T-cell (primary cell): Measurements from ENCODE around the gene THBS1. TPM values are rescaled to one million over a fixed set of nuclear protein-coding genes. Genes with fewer than 3 reads are reported as not detected.

ENCODE experiments used
- ATAC-seq, 4 experiments: fragments of 200-7000 bp in 3 of 4; fragments of 150-1000 bp in 1 of 4; cut with Tn5 transposase; replicated peaks in 1 of 4; 1 replicate in 3 of 4; 2 replicates in 1 of 4; pipeline ENCODE4 v1.10.0; 2021; ENCODE audit warnings: moderate library complexity in 3 of 4, mild to moderate bottlenecking in 2 of 4, moderate number of reproducible peaks in 1 of 4
- CTCF ChIA-PET, 2 donors: fragments of 300-600 bp; sonication (Branson Sonifier 250); formaldehyde crosslinking; loops; one replicate each; lab custom pipeline; 2022; ENCODE audit warnings: antibody characterized with exemption in 2 of 2; lab: Charles Lee
- POLR2A ChIA-PET, 2 donors: fragments of 300-600 bp; sonication (Branson Sonifier 250); formaldehyde crosslinking; loops; one replicate each; lab custom pipeline; 2022; ENCODE audit warnings: antibody characterized with exemption in 2 of 2; lab: Charles Lee
- DNase-seq, 35 experiments: peaks; one replicate each; pipeline versions ENCODE4 v3.0.0 to v3.0.0-alpha.2; 2013 to 2023
- H3K27ac ChIP-seq: one replicate; pipeline ENCODE4 v1.5.1; 2013; ENCODE audit warnings: low read length
- H3K27me3 ChIP-seq, 2 experiments: replicated peaks in 1 of 2; 1 replicate in 1 of 2; 2 replicates in 1 of 2; pipeline versions ENCODE4 v1.6.1 to v1.7.0; 2013; ENCODE audit warnings: low read length in 1 of 2, mixed read lengths in 1 of 2; ENCODE audit not compliant: control insufficient read depth in 2 of 2, insufficient read depth in 2 of 2; ENCODE audit errors: extremely low read depth in 1 of 2
- H3K36me3 ChIP-seq, 2 donors: 1 replicate in 1 of 2; 2 replicates in 1 of 2; pipeline versions ENCODE4 v1.6.1 to v1.7.0; 2013; ENCODE audit warnings: low read length in 1 of 2; ENCODE audit not compliant: control insufficient read depth in 2 of 2, insufficient read depth in 1 of 2; ENCODE audit errors: extremely low read depth in 1 of 2
- H3K4me1 ChIP-seq, 2 experiments: 1 replicate in 1 of 2; 2 replicates in 1 of 2; pipeline versions ENCODE4 v1.6.1 to v1.7.0; 2013; ENCODE audit warnings: low read length in 2 of 2, mixed read lengths in 1 of 2; ENCODE audit not compliant: insufficient read depth in 2 of 2, control insufficient read depth in 1 of 2; ENCODE audit errors: extremely low read depth in 1 of 2
- H3K4me3 ChIP-seq, 2 donors: 1 replicate in 1 of 2; 2 replicates in 1 of 2; pipeline versions ENCODE4 v1.5.1 to v1.7.0; 2013; ENCODE audit warnings: mild to moderate bottlenecking in 2 of 2, low read length in 1 of 2, moderate library complexity in 1 of 2; ENCODE audit not compliant: control insufficient read depth in 1 of 2; ENCODE audit errors: extremely low read depth in 1 of 2
- H3K9me3 ChIP-seq: 2 replicates; pipeline ENCODE4 v1.7.0; 2013
- H3K27ac Mint-ChIP-seq, 2 donors: one replicate each; pipeline ENCODE4 v1.8.0; 2020 to 2021; ENCODE audit warnings: mild to moderate bottlenecking in 2 of 2, mixed read lengths in 2 of 2
- H3K27me3 Mint-ChIP-seq, 2 donors: one replicate each; pipeline ENCODE4 v1.8.0; 2021 to 2022; ENCODE audit warnings: mixed read lengths in 2 of 2
- H3K36me3 Mint-ChIP-seq: one replicate; pipeline ENCODE4 v1.8.0; 2021; ENCODE audit warnings: mixed read lengths
- H3K4me1 Mint-ChIP-seq, 3 donors: one replicate each; pipeline ENCODE4 v1.8.0; 2020 to 2022; ENCODE audit warnings: mixed read lengths in 3 of 3, mild to moderate bottlenecking in 1 of 3
- H3K4me3 Mint-ChIP-seq, 3 donors: one replicate each; pipeline ENCODE4 v1.8.0; 2020 to 2022; ENCODE audit warnings: mild to moderate bottlenecking in 3 of 3, mixed read lengths in 3 of 3, moderate library complexity in 3 of 3
- H3K9me3 Mint-ChIP-seq, 3 donors: one replicate each; pipeline ENCODE4 v1.8.0; 2020 to 2022; ENCODE audit warnings: mixed read lengths in 3 of 3
- WGBS: methylation state at CpG from one replicate; pipeline ENCODE4 v1.1.5; 2013; ENCODE audit warnings: missing lambda C conversion rate; ENCODE audit not compliant: insufficient coverage; 5-methylcytosine and 5-hydroxymethylcytosine counted together
- total RNA-seq, 35 experiments: library from RNA in 6 of 35; stranded (reverse) in 6 of 35; fragments of 120-200 nt in 1 of 35; gene quantifications; one replicate each; pipeline versions ENCODE4 v1.2.1 to v1.2.4 and lab custom pipeline; 2013 to 2026

THBS1 gene
- total RNA-seq, 5 donors from 2014 or later (not counting 1 experiment from before 2014, with no cell fraction given): 1.3 to 8.6 (median 7.6) TPM

GRCh38 chr15:39552556-39552955, 28.3 kb upstream of the THBS1 start:
- ChIA-PET POLR2A (no interaction called here), CTCF (no interaction called here)
- ATAC-seq: no peak
- no peaks in the 10 kb centered on the region for H3K4me1 Mint-ChIP-seq
- H3K4me1 ChIP-seq: no peaks in the 10 kb centered on the region
- peaks cover 0 to 5% of the 10 kb centered on the region in 2 donors for H3K27me3 Mint-ChIP-seq
- H3K27ac ChIP-seq: no peak overlapping the region
- no peaks in the 10 kb centered on the region for H3K9me3 ChIP-seq
- DNase-seq: no peak
- H3K4me3 Mint-ChIP-seq: no peak overlapping the region
- no peak overlapping the region for H3K4me3 ChIP-seq
- no peaks in the 10 kb centered on the region for H3K36me3 ChIP-seq
- H3K36me3 Mint-ChIP-seq: no peaks in the 10 kb centered on the region
- H3K27me3 ChIP-seq: no peaks in the 10 kb centered on the region
- no CpG with 5 or more reads among the region's 2 CpGs for WGBS
- H3K27ac Mint-ChIP-seq: no peak overlapping the region
- H3K9me3 Mint-ChIP-seq: no peaks in the 10 kb centered on the region

GRCh38 chr15:39553947-39554693, 26.8 kb upstream of the THBS1 start:
- ChIA-PET CTCF (no interaction called here), POLR2A (no interaction called here)
- no peaks in the 10 kb centered on the region for H3K4me1 ChIP-seq
- WGBS: 71% methylated on average over 1 of the region's 2 CpGs
- Mint-ChIP-seq H3K27me3 (peaks cover 0 to 5% of the 10 kb centered on the region in 2 donors), H3K9me3 (no peaks in the 10 kb centered on the region), H3K4me3 (no peak overlapping the region), H3K36me3 (no peaks in the 10 kb centered on the region), H3K27ac (no peak overlapping the region), H3K4me1 (no peaks in the 10 kb centered on the region)
- H3K9me3 ChIP-seq: no peaks in the 10 kb centered on the region
- H3K27ac ChIP-seq: no peak overlapping the region
- ATAC-seq (no peak), DNase-seq (no peak)
- H3K36me3 ChIP-seq: no peaks in the 10 kb centered on the region
- H3K27me3 ChIP-seq: no peaks in the 10 kb centered on the region
- H3K4me3 ChIP-seq: no peak overlapping the region

GRCh38 chr15:39554746-39555387, 26.0 kb upstream of the THBS1 start:
- H3K27me3 Mint-ChIP-seq: peaks cover 0 to 5% of the 10 kb centered on the region in 2 donors

GRCh38 chr15:39555885-39556284, 25.0 kb upstream of the THBS1 start:
- Histone ChIP-seq H3K27me3 (no peaks in the 10 kb centered on the region), H3K9me3 (no peaks in the 10 kb centered on the region), H3K27ac (no peak overlapping the region), H3K36me3 (no peaks in the 10 kb centered on the region), H3K4me1 (no peaks in the 10 kb centered on the region), H3K4me3 (no peak overlapping the region)
- ChIA-PET CTCF (no interaction called here), POLR2A (no interaction called here)
- Mint-ChIP-seq H3K4me3 (no peak overlapping the region), H3K27ac (no peak overlapping the region), H3K27me3 (peaks cover 0 to 5% of the 10 kb centered on the region in 2 donors), H3K9me3 (no peaks in the 10 kb centered on the region), H3K4me1 (no peaks in the 10 kb centered on the region), H3K36me3 (no peaks in the 10 kb centered on the region)
- 80% methylated on average over 2 of the region's 4 CpGs for WGBS
- DNase-seq (no peak), ATAC-seq (no peak)

More at GRCh38 chr15:39554746-39555387, 26.0 kb upstream of the THBS1 start:
- Mint-ChIP-seq H3K27ac (no peak overlapping the region), H3K9me3 (no peaks in the 10 kb centered on the region), H3K4me1 (no peaks in the 10 kb centered on the region), H3K36me3 (no peaks in the 10 kb centered on the region), H3K4me3 (no peak overlapping the region)
- ChIA-PET POLR2A (no interaction called here), CTCF (no interaction called here)
- Histone ChIP-seq H3K27ac (no peak overlapping the region), H3K9me3 (no peaks in the 10 kb centered on the region), H3K4me3 (no peak overlapping the region), H3K4me1 (no peaks in the 10 kb centered on the region), H3K36me3 (no peaks in the 10 kb centered on the region), H3K27me3 (no peaks in the 10 kb centered on the region)
- DNase-seq (no peak), ATAC-seq (no peak)

GRCh38 chr15:39556461-39556860, 24.4 kb upstream of the THBS1 start:
- 63% methylated on average over 3 of the region's 7 CpGs for WGBS
- ATAC-seq: no peak
- POLR2A ChIA-PET: no interaction called here

GRCh38 chr15:39558421-39558820, 22.5 kb upstream of the THBS1 start:
- H3K4me1 ChIP-seq: no peaks in the 10 kb centered on the region
- no peak for ATAC-seq
- no peaks in the 10 kb centered on the region for H3K36me3 ChIP-seq
- Mint-ChIP-seq H3K9me3 (no peaks in the 10 kb centered on the region), H3K4me1 (no peaks in the 10 kb centered on the region), H3K27ac (no peak overlapping the region), H3K4me3 (no peak overlapping the region), H3K36me3 (no peaks in the 10 kb centered on the region), H3K27me3 (peaks cover 0 to 2% of the 10 kb centered on the region in 2 donors)
- ChIA-PET POLR2A (no interaction called here), CTCF (no interaction called here)
- no peak overlapping the region for H3K27ac ChIP-seq
- DNase-seq: no peak
- no peak overlapping the region for H3K4me3 ChIP-seq
- WGBS: no CpG with 5 or more reads among the region's 3 CpGs
- no peaks in the 10 kb centered on the region for H3K9me3 ChIP-seq
- H3K27me3 ChIP-seq: peaks cover 0 to 2% of the 10 kb centered on the region in 2 experiments

More at GRCh38 chr15:39556461-39556860, 24.4 kb upstream of the THBS1 start:
- Histone ChIP-seq H3K4me1 (no peaks in the 10 kb centered on the region), H3K27me3 (no peaks in the 10 kb centered on the region), H3K36me3 (no peaks in the 10 kb centered on the region), H3K27ac (no peak overlapping the region), H3K4me3 (no peak overlapping the region), H3K9me3 (no peaks in the 10 kb centered on the region)
- Mint-ChIP-seq H3K4me1 (no peaks in the 10 kb centered on the region), H3K9me3 (no peaks in the 10 kb centered on the region), H3K27ac (no peak overlapping the region), H3K36me3 (no peaks in the 10 kb centered on the region), H3K27me3 (peaks cover 0 to 3% of the 10 kb centered on the region in 2 donors), H3K4me3 (no peak overlapping the region)
- CTCF ChIA-PET: no interaction called here
- DNase-seq: no peak
